H1 (cell line): ENCODE results near the gene PTGIS.

Experiments used
- PHF8 ChIP-seq: fragments of 200-600 bp; sonication (generic); conservative IDR thresholded peaks from 2 replicates; pipeline ENCODE4 v1.7.1; 2012; ENCODE audit warnings: low read depth, mild to moderate bottlenecking, inconsistent platforms, low read length, moderate library complexity
- TF ChIP-seq, protein P1 (sequence below), 3 experiments: IDR thresholded peaks; 1 replicate in 2 of 3; 2 replicates in 1 of 3; pipeline versions ENCODE4 v1.5.1 to v1.6.1; 2011; ENCODE audit warnings: low read length in 3 of 3, mild to moderate bottlenecking in 3 of 3, inconsistent platforms in 2 of 3, low read depth in 1 of 3, moderate library complexity in 1 of 3; ENCODE audit not compliant: insufficient read depth in 1 of 3; ENCODE audit errors: control extremely low read depth in 1 of 3

DNA sequence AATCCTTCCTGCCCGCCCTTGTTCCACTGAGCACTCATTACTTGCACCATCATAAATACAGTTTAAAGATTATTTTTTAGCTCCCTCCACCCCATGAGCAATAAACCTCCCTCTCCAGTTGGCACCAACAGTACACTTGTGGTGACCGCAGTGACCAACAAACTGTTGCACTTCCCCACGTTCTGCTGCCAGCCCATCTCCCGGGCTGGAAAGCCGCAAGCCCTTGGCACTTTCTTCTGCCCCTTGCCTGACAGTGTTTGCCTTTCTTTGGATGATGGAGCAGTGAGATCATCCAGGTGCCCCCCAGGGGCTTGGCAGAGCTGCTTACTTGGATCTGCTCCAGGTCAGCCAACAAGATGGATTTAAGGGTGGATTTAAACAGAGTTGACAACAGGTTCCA is 107.0 kb downstream of the PTGIS start:
- TF ChIP-seq PHF8: no peak
- TF ChIP-seq, protein P1, sequence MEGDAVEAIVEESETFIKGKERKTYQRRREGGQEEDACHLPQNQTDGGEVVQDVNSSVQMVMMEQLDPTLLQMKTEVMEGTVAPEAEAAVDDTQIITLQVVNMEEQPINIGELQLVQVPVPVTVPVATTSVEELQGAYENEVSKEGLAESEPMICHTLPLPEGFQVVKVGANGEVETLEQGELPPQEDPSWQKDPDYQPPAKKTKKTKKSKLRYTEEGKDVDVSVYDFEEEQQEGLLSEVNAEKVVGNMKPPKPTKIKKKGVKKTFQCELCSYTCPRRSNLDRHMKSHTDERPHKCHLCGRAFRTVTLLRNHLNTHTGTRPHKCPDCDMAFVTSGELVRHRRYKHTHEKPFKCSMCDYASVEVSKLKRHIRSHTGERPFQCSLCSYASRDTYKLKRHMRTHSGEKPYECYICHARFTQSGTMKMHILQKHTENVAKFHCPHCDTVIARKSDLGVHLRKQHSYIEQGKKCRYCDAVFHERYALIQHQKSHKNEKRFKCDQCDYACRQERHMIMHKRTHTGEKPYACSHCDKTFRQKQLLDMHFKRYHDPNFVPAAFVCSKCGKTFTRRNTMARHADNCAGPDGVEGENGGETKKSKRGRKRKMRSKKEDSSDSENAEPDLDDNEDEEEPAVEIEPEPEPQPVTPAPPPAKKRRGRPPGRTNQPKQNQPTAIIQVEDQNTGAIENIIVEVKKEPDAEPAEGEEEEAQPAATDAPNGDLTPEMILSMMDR (IDR thresholded peaks at IDR 0.05; ENCODE audit: control extremely low read depth in 1 of 3, insufficient read depth in 1 of 3, low read depth in 1 of 3, low read length in 3 of 3): no peak
